ENCODE data around the gene EMB.

EMB gene

DNA sequence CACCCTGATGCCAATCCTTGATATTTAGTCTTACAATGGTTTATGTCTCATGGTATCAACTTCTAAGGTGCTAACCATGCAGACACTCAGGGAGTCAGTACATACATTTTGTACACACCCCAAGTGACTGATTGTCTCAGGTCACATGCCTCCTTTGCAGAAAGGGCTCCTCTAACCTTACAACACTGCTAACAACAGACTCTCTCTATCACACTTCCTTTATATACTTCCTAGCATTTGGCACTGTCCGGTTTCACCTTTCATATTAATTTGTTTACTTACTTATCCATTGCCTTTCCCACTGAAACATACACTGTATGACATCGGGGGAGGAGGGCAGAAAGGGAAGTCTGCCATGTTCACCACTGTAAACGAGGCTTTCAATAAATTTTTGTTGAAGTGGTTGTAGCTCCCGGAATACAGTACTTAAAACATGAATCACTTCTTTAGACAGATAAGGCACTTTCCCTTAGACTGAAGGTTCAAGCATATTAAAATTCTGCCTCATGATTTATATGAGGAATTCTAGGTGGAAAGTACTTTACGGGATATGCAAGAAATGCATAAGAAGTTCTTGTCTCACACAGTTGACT is 20.6 kb downstream of the EMB start:
- TF ChIP-seq POLR2AphosphoS5 (IDR thresholded peaks at IDR 0.05; ENCODE audit: low read depth, low read length) (no peak), TAF1 (IDR thresholded peaks at IDR 0.05; ENCODE audit: borderline replicate concordance, insufficient read depth, low read length) (no peak), SIN3A (IDR thresholded peaks at IDR 0.05; ENCODE audit: borderline replicate concordance, insufficient read depth, low read length) (no peak), FOXP2 (optimal IDR thresholded peaks at IDR 0.05; ENCODE audit: borderline replicate concordance, extremely low read depth, extremely low read length, insufficient read depth) (no peak)
- TF ChIP-seq, protein P1, sequence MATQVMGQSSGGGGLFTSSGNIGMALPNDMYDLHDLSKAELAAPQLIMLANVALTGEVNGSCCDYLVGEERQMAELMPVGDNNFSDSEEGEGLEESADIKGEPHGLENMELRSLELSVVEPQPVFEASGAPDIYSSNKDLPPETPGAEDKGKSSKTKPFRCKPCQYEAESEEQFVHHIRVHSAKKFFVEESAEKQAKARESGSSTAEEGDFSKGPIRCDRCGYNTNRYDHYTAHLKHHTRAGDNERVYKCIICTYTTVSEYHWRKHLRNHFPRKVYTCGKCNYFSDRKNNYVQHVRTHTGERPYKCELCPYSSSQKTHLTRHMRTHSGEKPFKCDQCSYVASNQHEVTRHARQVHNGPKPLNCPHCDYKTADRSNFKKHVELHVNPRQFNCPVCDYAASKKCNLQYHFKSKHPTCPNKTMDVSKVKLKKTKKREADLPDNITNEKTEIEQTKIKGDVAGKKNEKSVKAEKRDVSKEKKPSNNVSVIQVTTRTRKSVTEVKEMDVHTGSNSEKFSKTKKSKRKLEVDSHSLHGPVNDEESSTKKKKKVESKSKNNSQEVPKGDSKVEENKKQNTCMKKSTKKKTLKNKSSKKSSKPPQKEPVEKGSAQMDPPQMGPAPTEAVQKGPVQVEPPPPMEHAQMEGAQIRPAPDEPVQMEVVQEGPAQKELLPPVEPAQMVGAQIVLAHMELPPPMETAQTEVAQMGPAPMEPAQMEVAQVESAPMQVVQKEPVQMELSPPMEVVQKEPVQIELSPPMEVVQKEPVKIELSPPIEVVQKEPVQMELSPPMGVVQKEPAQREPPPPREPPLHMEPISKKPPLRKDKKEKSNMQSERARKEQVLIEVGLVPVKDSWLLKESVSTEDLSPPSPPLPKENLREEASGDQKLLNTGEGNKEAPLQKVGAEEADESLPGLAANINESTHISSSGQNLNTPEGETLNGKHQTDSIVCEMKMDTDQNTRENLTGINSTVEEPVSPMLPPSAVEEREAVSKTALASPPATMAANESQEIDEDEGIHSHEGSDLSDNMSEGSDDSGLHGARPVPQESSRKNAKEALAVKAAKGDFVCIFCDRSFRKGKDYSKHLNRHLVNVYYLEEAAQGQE (IDR thresholded peaks at IDR 0.05; ENCODE audit: insufficient read depth in 1 of 2, low read depth in 2 of 2, low read length in 2 of 2) = no peak

DNA sequence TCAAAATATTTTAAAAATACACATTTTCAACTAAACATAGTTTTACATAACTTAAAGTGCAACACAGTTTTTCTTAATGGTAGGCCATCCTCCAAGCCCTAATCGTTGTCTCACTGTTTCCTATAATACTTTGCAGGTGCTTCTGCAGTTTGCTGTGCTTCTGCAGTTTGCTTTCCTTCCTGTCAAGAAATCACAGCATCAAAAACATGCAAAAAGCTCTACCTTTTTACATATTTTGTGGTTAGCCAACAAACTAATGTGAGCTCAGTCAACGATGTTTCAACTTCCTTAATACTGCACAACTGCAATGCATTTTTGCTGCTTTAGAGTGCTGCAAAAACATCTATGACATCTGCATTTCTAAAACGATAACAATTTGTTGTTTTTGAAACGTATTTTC is 25.2 kb downstream of the EMB start:
- TF ChIP-seq TAF1 (IDR thresholded peaks at IDR 0.05; ENCODE audit: borderline replicate concordance, insufficient read depth, low read length) = no peak
- TF ChIP-seq FOXP2 (optimal IDR thresholded peaks at IDR 0.05; ENCODE audit: borderline replicate concordance, extremely low read depth, extremely low read length, insufficient read depth) = no peak
- TF ChIP-seq POLR2AphosphoS5 (IDR thresholded peaks at IDR 0.05; ENCODE audit: low read depth, low read length) = no peak
- TF ChIP-seq, protein P1 (IDR thresholded peaks at IDR 0.05; ENCODE audit: insufficient read depth in 1 of 2, low read depth in 2 of 2, low read length in 2 of 2) = no peak
- no peak for TF ChIP-seq SIN3A (IDR thresholded peaks at IDR 0.05; ENCODE audit: borderline replicate concordance, insufficient read depth, low read length)

DNA sequence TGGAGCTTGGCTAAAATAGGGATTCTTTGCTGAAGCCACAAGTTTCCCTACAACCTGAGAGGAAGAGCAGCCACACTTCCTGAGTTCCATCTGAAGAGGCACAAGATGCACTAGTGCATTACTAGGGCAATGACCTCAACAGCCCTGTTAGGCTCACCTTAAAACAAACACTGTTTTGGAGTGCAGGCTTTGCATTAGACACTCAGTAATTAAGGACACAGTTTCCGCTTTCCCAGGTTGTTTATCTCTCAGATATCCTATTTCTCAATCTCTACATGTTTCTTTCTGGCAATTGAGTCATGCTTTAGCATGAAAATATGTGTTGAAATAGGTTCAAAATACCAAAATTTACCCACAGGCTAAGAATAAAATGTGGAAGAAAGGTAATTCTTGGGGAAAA is 34.2 kb downstream of the EMB start:
- TF ChIP-seq POLR2AphosphoS5 (IDR thresholded peaks at IDR 0.05; ENCODE audit: low read depth, low read length) = no peak

DNA sequence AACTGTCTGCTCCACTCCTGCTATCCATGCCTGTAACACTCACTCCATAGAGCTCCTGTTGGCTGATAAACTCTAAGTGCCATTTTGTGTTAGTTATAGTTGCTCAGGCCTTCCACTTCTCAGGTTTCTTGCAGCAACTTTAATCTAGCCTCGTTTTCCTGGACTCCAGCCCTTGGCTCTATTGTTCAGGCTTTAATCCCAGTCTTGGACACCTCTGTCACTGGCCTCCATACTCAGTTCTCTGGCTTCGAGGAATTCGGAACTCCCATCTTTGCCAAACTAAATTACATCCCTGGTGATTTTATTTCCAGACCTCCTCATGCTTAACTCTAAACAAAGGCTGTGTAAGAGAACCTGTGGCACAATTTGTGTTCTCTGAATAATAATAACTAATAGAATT is 39.8 kb downstream of the EMB start:
- no peak for TF ChIP-seq TAF1 (IDR thresholded peaks at IDR 0.05; ENCODE audit: borderline replicate concordance, insufficient read depth, low read length)
- TF ChIP-seq, protein P1 (IDR thresholded peaks at IDR 0.05; ENCODE audit: insufficient read depth in 1 of 2, low read depth in 2 of 2, low read length in 2 of 2) = no peak
- no peak for TF ChIP-seq POLR2AphosphoS5 (IDR thresholded peaks at IDR 0.05; ENCODE audit: low read depth, low read length)
- TF ChIP-seq SIN3A (IDR thresholded peaks at IDR 0.05; ENCODE audit: borderline replicate concordance, insufficient read depth, low read length) = no peak
- TF ChIP-seq FOXP2 (optimal IDR thresholded peaks at IDR 0.05; ENCODE audit: borderline replicate concordance, extremely low read depth, extremely low read length, insufficient read depth) = no peak

DNA sequence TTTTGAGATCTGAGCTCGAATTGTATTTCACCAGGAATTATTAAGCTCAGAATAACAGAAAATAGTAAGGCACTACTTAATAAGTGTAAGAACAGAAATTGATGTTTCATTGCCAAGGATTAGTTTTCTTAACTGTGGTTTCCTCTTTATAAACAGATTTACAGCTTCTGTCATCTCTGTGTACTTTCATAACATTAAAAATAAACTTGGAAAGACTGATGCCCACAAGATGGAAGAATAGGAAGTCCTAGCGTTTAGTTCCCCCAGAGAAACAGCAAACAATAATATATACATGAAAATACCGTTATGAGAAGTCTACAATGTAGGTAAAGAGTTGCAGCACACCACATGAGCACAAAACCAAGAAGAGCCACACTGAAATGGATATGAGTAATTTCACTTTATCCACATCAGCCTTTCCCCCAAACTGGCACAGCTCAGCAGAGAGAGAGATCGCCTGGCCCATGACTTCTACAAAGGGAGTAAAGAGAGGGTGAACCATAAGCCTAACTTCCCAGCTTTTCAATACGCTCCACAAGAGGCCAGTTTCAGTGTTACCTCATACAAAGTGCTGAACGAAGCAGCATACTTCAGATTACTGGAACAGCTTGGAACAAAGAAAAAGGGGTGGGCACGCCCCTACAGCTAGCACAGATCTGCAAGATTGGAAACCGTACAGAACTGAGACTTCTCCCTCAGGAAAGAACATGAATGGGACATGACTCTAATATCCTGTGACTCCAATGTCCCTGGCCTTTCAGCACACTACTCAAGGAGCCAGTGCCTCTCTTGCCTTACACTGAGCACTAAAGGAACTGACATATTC is 75.4 kb downstream of the EMB start:
- TF ChIP-seq TAF1 (IDR thresholded peaks at IDR 0.05; ENCODE audit: borderline replicate concordance, insufficient read depth, low read length) = no peak
- no peak for TF ChIP-seq POLR2AphosphoS5 (IDR thresholded peaks at IDR 0.05; ENCODE audit: low read depth, low read length)
- TF ChIP-seq, protein P1 (IDR thresholded peaks at IDR 0.05; ENCODE audit: insufficient read depth in 1 of 2, low read depth in 2 of 2, low read length in 2 of 2) = no peak
- no peak for TF ChIP-seq SIN3A (IDR thresholded peaks at IDR 0.05; ENCODE audit: borderline replicate concordance, insufficient read depth, low read length)
- no peak for TF ChIP-seq FOXP2 (optimal IDR thresholded peaks at IDR 0.05; ENCODE audit: borderline replicate concordance, extremely low read depth, extremely low read length, insufficient read depth)
